GM12878 (cell line): Measurements from ENCODE around the gene ENPP6. TPM values are rescaled to one million over a fixed set of nuclear protein-coding genes. Genes with fewer than 3 reads are reported as not detected.
A peak's percentile ranks its signal among the peaks of the same experiment; 100 is the strongest.

Source experiments
- BCL3 ChIP-seq: IDR thresholded peaks from 2 replicates; pipeline ENCODE4 v1.6.1; 2011; ENCODE audit warnings: borderline replicate concordance, low read depth, mild to moderate bottlenecking, moderate library complexity, low read length; ENCODE audit not compliant: insufficient read depth, poor library complexity, severe bottlenecking
- CREB1 ChIP-seq: IDR thresholded peaks from 2 replicates; pipeline ENCODE4 v1.6.1; 2012; ENCODE audit warnings: low read depth, mild to moderate bottlenecking, inconsistent platforms
- ETV6 ChIP-seq, 2 experiments: fragments of 450-650 bp in 1 of 2; IDR thresholded peaks in 1 of 2; conservative IDR thresholded peaks in 1 of 2; 2 replicates each; pipeline ENCODE4 v1.6.1; 2014; ENCODE audit warnings: antibody characterized with exemption in 1 of 2, borderline replicate concordance in 1 of 2, low read depth in 1 of 2, mild to moderate bottlenecking in 1 of 2, moderate library complexity in 1 of 2
- IKZF2 ChIP-seq, 2 experiments: fragments of 450-650 bp; IDR thresholded peaks; 2 replicates each; pipeline ENCODE4 v1.6.1; 2017; ENCODE audit warnings: mild to moderate bottlenecking in 2 of 2, moderate library complexity in 2 of 2
- MLLT1 ChIP-seq: fragments of 450-650 bp; IDR thresholded peaks from 2 replicates; pipeline ENCODE4 v1.6.1; 2016; ENCODE audit warnings: mild to moderate bottlenecking
- MTA2 ChIP-seq: fragments of 450-650 bp; IDR thresholded peaks from 2 replicates; pipeline ENCODE4 v1.6.1; 2016; ENCODE audit warnings: low read depth, mild to moderate bottlenecking, moderate library complexity
- NFXL1 ChIP-seq: fragments of 450-650 bp; IDR thresholded peaks from 2 replicates; pipeline ENCODE4 v1.6.1; 2017; ENCODE audit warnings: antibody characterized with exemption, mild to moderate bottlenecking, borderline replicate concordance
- NR2F1 ChIP-seq: fragments of 450-650 bp; conservative IDR thresholded peaks from 2 replicates; pipeline ENCODE4 v1.6.1; 2017; ENCODE audit warnings: mild to moderate bottlenecking
- POLR2AphosphoS5 ChIP-seq: IDR thresholded peaks from 2 replicates; pipeline ENCODE4 v1.6.1; 2011; ENCODE audit warnings: mild to moderate bottlenecking, low read length, inconsistent platforms
- RB1 ChIP-seq: fragments of 450-650 bp; formaldehyde crosslinking; IDR thresholded peaks from 2 replicates; pipeline ENCODE4 v1.6.1; 2017; ENCODE audit warnings: mild to moderate bottlenecking, borderline replicate concordance
- RCOR1 ChIP-seq: conservative IDR thresholded peaks from 2 replicates; pipeline ENCODE4 v1.6.1; 2012; ENCODE audit warnings: low read depth, low read length, improper control_type of control experiment
- RUNX3 ChIP-seq: IDR thresholded peaks from 2 replicates; pipeline ENCODE4 v1.6.1; 2012; ENCODE audit warnings: low read length, inconsistent platforms
- USF1 ChIP-seq: IDR thresholded peaks from 2 replicates; pipeline ENCODE4 v1.6.1; 2011; ENCODE audit warnings: borderline replicate concordance, low read depth, mild to moderate bottlenecking, moderate library complexity, mixed read lengths, low read length; ENCODE audit not compliant: insufficient read depth; ENCODE audit errors: extremely low read length
- polyA plus RNA-seq, 11 experiments: library from polyadenylated mRNA; depleted of rRNA in 4 of 11; unstranded in 6 of 11; stranded (reverse) in 5 of 11; fragments of >200 nt; fragmentation: Nextera tagmentation in 4 of 11; fragmentation: Illumina TruSeq in 1 of 11; extraction: Ambion mirVana in 4 of 11; extraction: Trizol in 1 of 11; gene quantifications; 1 replicate in 1 of 11; 2 replicates in 10 of 11; pipeline versions ENCODE4 v1.2.1 to v1.2.3, GENCODE V29; 2011 to 2016; ENCODE audit warnings: inconsistent platforms in 2 of 11, missing spikeins in 2 of 11, low read depth in 1 of 11
- total RNA-seq, 4 experiments: library from RNA; depleted of rRNA in 3 of 4; stranded (reverse); fragments of >200 nt in 3 of 4; fragmentation: Illumina TruSeq in 1 of 4; extraction: Trizol in 1 of 4; gene quantifications; 2 replicates each; pipeline versions ENCODE4 v1.2.1 to v1.2.3, GENCODE V29; 2013 to 2021
- TF ChIP-seq, protein P1 (sequence below): fragments of 450-650 bp; IDR thresholded peaks from 2 replicates; pipeline ENCODE4 v1.6.1; 2017; ENCODE audit warnings: mild to moderate bottlenecking, low read depth, inconsistent platforms; ENCODE audit not compliant: poor library complexity, severe bottlenecking
- TF ChIP-seq, protein P2 (sequence below): fragments of 450-650 bp; IDR thresholded peaks from 2 replicates; pipeline ENCODE4 v1.6.1; 2017; ENCODE audit warnings: antibody characterized with exemption, mild to moderate bottlenecking, moderate library complexity
- TF ChIP-seq, protein P3 (sequence below): IDR thresholded peaks from 2 replicates; pipeline ENCODE4 v1.6.1; 2011; ENCODE audit warnings: mild to moderate bottlenecking, low read depth, low read length, moderate library complexity; ENCODE audit not compliant: insufficient replicate concordance

The ENPP6 gene
- total and polyA plus RNA-seq, 10 of the 15 experiments (the other 5 are each of a cell fraction or from before 2014, with no cell fraction given): 0.04 to 1.0 (median 0.44) TPM; not detected in 1

- TF ChIP-seq, protein P1, sequence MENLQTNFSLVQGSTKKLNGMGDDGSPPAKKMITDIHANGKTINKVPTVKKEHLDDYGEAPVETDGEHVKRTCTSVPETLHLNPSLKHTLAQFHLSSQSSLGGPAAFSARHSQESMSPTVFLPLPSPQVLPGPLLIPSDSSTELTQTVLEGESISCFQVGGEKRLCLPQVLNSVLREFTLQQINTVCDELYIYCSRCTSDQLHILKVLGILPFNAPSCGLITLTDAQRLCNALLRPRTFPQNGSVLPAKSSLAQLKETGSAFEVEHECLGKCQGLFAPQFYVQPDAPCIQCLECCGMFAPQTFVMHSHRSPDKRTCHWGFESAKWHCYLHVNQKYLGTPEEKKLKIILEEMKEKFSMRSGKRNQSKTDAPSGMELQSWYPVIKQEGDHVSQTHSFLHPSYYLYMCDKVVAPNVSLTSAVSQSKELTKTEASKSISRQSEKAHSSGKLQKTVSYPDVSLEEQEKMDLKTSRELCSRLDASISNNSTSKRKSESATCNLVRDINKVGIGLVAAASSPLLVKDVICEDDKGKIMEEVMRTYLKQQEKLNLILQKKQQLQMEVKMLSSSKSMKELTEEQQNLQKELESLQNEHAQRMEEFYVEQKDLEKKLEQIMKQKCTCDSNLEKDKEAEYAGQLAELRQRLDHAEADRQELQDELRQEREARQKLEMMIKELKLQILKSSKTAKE: no peak
- TF ChIP-seq ETV6 (conservative IDR thresholded peaks at IDR 0.05 in 1 of 2, IDR thresholded peaks at IDR 0.05 in 1 of 2; ENCODE audit: borderline replicate concordance in 1 of 2, low read depth in 1 of 2): 0 out of 4 replicates have a peak, but pooled peaks of 1 of the 2 experiments have one; percentile 32
- TF ChIP-seq, protein P2, sequence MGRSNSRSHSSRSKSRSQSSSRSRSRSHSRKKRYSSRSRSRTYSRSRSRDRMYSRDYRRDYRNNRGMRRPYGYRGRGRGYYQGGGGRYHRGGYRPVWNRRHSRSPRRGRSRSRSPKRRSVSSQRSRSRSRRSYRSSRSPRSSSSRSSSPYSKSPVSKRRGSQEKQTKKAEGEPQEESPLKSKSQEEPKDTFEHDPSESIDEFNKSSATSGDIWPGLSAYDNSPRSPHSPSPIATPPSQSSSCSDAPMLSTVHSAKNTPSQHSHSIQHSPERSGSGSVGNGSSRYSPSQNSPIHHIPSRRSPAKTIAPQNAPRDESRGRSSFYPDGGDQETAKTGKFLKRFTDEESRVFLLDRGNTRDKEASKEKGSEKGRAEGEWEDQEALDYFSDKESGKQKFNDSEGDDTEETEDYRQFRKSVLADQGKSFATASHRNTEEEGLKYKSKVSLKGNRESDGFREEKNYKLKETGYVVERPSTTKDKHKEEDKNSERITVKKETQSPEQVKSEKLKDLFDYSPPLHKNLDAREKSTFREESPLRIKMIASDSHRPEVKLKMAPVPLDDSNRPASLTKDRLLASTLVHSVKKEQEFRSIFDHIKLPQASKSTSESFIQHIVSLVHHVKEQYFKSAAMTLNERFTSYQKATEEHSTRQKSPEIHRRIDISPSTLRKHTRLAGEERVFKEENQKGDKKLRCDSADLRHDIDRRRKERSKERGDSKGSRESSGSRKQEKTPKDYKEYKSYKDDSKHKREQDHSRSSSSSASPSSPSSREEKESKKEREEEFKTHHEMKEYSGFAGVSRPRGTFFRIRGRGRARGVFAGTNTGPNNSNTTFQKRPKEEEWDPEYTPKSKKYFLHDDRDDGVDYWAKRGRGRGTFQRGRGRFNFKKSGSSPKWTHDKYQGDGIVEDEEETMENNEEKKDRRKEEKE: no peak
- no peak for TF ChIP-seq RCOR1
- TF ChIP-seq USF1: no peak
- 0 out of 2 replicates have a peak, but pooled peaks have one; percentile 35 for TF ChIP-seq RB1
- peak; percentile 64 for TF ChIP-seq BCL3
- TF ChIP-seq IKZF2 (IDR thresholded peaks at IDR 0.05): peak; percentile 13 to 45; a peak in 3 of 4 replicates
- peak; percentile 45 for TF ChIP-seq RUNX3
- peak; percentile 10 for TF ChIP-seq MTA2
- TF ChIP-seq MLLT1: peak; percentile 92
- TF ChIP-seq NFXL1: no peak
- peak; percentile 84 for TF ChIP-seq CREB1
- TF ChIP-seq POLR2AphosphoS5: peak; percentile 82
- TF ChIP-seq NR2F1: no peak
- TF ChIP-seq, protein P3, sequence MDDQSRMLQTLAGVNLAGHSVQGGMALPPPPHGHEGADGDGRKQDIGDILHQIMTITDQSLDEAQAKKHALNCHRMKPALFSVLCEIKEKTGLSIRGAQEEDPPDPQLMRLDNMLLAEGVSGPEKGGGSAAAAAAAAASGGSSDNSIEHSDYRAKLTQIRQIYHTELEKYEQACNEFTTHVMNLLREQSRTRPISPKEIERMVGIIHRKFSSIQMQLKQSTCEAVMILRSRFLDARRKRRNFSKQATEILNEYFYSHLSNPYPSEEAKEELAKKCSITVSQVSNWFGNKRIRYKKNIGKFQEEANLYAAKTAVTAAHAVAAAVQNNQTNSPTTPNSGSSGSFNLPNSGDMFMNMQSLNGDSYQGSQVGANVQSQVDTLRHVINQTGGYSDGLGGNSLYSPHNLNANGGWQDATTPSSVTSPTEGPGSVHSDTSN: no peak
Measured at GRCh38 chr4:184265546-184266351, 48.1 kb upstream of the ENPP6 start (continued).
